DMS53 treated with DMSO at 0.1 percent for 48 hours (cell line): ENCODE results near the gene SNRK.
"Not testable (repeated sequence)": the region's sequence is repeated elsewhere in the genome, so short reads cannot be mapped to it uniquely, and the experiment has no call there.

ENCODE experiments used
- DNase-seq: peaks from one replicate; lab custom pipeline; 2025; ENCODE audit not compliant: unreplicated experiment; lab: John Stamatoyannopoulos, UW

Gene SNRK

GRCh38 chr3:43344520-43344919, 58.2 kb downstream of the SNRK start:
- DNase-seq, result no peak

DNA sequence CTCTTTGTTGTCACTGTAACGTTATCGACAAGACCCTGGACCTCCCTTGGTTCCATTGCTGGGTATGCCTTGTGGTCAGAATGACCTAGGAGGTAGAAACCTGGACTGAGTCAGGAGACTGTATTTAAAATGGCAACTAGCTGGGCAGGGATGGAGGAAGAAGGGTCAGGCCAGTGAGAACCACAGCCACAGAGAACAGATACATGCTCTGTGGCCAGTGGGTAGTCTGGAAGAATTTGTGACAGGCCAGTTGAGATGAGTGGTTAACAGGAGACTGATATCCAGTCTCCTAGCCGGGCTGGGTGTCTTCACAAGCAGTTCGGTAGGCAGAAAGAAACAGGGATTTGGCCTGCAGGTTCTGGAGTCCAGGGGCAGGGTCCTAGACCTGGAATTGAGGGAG, 58.9 kb downstream of the SNRK start:
- no peak for DNase-seq

DNA sequence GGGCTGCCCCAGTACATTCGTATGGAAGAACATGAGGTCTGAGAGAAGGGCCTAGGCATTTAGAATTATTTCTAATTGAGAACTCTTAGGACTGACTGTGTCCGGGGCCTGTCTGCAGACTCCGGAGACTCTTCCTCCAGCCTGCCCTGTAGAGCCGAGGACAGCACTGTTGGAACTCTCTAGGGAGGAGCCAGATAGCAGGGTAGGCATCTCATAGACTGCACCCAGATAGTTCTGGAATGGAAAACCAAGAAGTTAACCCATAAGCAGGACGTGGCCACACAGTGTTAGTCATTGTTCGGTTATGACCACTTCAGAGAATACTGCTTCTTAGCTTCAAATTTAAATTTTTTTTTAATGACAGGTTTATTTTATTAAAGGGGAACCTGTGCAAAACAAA, 59.5 kb downstream of the SNRK start:
- DNase-seq, result no peak

GRCh38 chr3:43346978-43347749, 60.8 kb downstream of the SNRK start:
- no peak for DNase-seq

DNA sequence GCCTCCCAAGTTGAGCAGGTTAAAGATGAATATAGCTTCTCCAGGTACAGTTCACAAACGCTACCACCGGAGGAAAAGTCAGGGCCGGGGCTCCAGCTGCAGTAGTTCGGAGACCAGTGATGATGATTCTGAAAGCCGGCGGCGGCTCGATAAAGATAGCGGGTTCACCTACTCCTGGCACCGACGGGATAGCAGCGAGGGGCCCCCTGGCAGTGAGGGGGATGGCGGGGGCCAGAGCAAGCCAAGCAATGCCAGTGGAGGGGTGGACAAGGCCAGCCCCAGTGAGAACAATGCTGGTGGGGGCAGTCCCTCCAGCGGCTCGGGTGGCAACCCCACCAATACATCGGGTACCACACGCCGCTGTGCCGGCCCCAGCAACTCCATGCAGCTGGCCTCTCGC, 61.4 kb downstream of the SNRK start:
- no peak for DNase-seq

DNA sequence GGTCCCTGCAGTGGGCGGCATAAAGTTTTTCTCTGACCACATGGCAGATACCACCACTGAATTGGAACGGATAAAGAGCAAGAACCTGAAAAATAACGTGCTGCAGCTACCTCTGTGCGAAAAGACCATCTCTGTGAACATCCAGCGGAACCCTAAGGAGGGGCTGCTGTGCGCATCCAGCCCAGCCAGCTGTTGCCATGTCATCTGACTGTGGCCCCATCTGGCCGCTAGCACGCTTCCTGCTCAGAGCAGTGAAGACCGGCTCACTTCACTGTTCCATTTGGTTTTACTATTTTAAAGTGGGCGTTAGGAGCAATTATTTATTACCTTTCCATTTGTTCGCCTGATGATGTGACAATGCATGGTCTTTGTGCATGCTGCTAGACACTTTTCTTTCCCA, 62.0 kb downstream of the SNRK start:
- no peak for DNase-seq

DNA sequence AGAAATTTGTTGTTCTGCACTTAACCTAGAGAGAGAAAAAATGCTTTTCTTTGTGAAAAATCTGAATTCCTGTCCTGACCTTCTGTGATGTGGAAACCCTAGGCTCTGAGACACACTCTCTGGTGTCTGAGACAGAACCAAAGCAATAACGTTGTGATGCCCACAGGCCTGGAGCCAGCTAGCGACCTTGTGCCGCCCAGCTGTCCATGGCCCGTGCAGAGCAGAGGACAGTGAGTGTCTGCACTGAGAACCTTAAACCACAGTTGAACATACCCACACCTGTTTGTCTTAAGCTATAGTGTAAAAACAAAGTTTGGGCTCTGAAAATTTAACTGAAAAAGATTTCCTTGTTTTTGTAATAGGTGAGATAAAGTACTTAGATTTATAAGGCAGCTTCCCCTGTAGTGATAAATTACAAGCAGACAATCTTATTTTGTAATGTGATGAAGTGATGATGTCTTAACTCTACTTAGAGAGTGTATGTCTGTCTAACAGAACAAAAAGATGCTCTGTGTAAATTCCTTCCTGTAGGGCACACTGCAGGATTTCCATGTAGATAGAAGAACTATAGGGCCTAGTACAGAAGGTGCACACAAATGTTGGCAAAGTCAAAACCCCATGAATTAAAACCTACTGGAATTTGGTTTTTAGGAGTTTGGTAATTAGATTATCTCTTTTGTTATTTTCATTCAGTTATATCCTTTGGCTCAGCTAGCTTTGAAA, 62.7 kb downstream of the SNRK start:
- DNase-seq, result no peak

- DNase-seq, result no peak
These were observed 63.4 kb downstream of the SNRK start for GRCh38 chr3:43349716-43350115.

DNA sequence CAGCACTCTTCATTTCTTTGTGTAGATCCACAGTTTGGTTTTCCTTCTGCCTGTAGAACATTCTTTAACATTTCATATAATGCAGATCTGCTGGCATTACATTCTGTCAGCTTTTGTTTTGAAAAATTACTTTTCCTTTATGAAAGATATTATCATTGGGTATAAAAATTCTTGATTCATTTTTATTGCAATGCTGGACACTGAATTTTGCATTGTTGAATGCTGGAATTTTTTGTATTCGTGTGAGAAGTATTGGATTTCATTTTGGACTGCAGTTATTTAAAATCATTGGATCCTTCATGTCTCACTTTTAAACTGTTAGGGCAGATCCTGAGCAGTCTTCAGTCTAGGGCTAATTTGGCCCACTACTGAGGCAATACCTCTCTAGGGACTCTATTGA, 67.1 kb downstream of the SNRK start:
- DNase-seq, result no peak

GRCh38 chr3:43353923-43354670, 67.8 kb downstream of the SNRK start:
- DNase-seq, result no peak

- not testable (repeated sequence) for DNase-seq
These were observed 69.7 kb downstream of the SNRK start for GRCh38 chr3:43356033-43356432.

DNA sequence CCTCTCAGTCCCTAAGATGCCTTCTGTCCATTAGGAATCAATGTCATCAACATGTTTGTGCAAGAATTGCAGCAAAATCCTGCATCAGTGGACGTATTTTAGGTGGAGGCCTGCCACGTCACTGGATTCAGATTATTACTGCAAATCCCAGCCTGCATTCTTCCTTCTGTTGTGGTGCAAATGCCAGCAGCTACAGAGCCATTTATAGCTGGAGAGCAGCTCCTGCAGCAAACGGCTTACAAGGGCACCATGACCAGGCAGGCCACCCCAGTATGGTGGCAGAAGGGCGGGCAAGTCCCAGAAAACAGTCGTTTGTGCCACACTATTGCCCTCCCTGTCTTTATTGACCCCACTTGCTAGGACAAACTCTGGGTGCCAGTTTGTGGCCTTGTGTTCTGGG, 74.7 kb downstream of the SNRK start:
- DNase-seq, result no peak

- no peak for DNase-seq
These were observed 75.8 kb downstream of the SNRK start for GRCh38 chr3:43362183-43362582.

GRCh38 chr3:43362961-43363360, 76.6 kb downstream of the SNRK start:
- no peak for DNase-seq

DNA sequence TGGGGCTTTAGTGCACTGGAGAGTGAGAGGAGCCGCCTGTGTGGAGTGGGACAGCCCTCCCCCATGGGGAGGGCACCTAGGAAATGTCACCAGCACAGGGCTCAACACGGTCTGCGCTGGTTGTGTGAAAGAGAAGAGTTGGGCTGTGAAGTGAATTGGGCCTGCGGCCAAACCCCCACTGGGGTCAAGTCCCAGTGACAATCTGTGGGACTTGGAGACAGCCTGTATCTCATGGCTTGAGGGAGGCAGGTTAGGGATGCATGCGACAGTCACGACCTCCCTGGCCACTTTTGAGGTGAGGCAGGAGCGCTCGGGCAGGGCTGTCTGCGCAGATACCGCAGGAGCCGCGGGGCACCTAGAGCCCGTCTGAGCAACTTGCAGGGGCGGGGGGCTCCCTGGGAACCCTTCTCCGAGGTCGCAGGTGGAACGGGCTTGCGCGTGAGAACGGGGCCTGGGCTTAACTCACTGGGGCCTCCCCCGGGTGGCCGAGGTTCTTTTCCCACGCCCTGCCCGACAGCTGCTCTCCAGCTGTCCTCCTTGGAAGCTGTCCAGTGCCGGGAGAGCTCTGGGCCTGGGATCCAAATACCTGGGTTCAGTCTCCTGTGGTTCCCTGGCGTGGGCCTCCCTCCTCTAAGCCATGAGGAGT, 77.4 kb downstream of the SNRK start:
- no peak for DNase-seq

- no peak for DNase-seq
These were observed 78.2 kb downstream of the SNRK start for GRCh38 chr3:43364494-43364893.

- no peak for DNase-seq
These were observed 78.6 kb downstream of the SNRK start for GRCh38 chr3:43364926-43365325.

DNA sequence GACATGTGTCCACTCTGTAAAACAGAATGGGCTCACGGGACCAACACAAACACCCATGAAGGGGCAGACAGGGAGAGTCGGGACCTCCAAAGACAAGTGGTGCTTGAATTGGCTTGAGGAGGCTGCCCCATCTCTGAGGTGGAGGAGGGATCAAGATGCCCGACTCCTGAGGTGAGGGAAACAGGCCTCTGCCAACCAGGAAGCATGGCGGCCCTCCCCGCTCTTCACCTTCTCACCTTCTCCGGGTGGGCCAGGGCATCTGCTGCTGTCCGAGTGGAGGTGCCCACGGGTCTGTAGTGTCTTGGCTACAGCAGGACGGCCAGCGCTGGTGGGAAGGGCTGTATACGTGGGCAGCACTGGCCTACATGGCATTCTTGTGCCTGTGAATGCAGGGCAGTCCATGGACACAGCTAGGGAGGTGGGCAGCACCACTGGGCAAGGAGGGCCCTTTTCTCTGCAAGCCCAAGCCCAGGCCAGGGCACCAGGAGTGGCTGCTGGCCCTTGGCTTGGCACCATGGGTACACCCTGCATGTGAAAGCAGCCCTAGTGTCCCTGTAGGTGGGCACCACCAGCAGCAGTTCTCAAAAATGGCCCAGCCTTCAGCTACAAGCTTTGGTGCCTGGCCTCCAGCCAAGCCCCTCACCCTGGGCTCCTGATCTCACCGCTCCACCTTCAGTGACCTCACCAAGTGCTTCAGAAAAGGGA, 79.4 kb downstream of the SNRK start:
- DNase-seq, result no peak

- DNase-seq, result no peak
These were observed 80.1 kb downstream of the SNRK start for GRCh38 chr3:43366481-43366880.

- no peak for DNase-seq
These were observed 80.5 kb downstream of the SNRK start for GRCh38 chr3:43366885-43367284.
